Measurements from ENCODE around the gene ASIC2. TPM values are rescaled to one million over a fixed set of nuclear protein-coding genes. Genes with fewer than 3 reads are reported as not detected.

ASIC2 gene
- total and polyA plus RNA-seq, 12 donors = not detected

DNA sequence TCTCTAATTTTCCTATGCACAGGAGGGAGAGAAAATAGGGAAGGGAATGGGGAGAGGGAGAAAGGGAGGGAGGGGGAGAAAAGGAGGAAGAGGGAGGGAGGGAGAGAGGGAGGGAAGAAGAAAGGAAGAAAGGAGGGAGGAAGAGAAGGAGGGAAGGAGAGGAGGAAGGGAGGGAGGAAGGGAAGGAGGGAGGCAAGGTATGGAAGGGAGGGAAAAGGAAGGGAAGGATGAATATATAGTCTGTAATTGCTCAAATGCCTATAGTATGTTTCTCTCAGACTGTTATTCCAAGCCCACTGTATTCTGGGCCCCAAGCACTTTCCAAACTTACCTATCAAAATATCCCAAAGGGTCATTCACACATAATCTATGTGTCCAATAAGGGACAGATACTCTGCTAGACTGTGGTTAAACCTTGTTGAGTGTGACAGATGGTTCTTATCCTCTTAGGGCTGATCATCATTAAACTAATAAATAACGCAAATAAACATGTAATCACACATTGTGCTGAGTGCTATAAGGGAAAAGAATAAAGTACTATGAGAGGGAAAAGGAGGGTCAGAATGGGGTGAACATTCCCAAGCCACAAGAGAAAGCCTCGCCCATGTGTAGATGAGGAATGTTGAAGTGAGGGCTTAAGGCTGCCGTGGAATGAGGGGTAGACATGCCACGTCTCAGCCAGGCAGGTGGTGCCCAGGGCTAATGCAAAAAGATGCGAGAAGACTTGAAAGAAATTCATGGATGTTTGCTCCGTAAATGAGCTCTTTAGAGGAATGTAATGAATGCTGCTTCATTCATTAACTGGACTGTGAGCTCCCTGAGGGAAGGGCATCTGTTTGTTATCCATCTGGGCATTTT is 30.6 kb downstream of the ASIC2 start:
- WGBS, 2 donors = 68 to 72% methylated on average over 6 of the region's 6 CpGs
- Histone ChIP-seq H3K4me1 (no peaks in the 10 kb centered on the region), H3K36me3 (no peaks in the 10 kb centered on the region), H3K27ac (no peak overlapping the region), H3K4me3 (no peak overlapping the region), H3K27me3 (peaks cover 0 to 53% (median 20%) of the 10 kb centered on the region in 7 donors), H3K9me3 (no peaks in the 10 kb centered on the region)
- TF ChIP-seq, protein P1, sequence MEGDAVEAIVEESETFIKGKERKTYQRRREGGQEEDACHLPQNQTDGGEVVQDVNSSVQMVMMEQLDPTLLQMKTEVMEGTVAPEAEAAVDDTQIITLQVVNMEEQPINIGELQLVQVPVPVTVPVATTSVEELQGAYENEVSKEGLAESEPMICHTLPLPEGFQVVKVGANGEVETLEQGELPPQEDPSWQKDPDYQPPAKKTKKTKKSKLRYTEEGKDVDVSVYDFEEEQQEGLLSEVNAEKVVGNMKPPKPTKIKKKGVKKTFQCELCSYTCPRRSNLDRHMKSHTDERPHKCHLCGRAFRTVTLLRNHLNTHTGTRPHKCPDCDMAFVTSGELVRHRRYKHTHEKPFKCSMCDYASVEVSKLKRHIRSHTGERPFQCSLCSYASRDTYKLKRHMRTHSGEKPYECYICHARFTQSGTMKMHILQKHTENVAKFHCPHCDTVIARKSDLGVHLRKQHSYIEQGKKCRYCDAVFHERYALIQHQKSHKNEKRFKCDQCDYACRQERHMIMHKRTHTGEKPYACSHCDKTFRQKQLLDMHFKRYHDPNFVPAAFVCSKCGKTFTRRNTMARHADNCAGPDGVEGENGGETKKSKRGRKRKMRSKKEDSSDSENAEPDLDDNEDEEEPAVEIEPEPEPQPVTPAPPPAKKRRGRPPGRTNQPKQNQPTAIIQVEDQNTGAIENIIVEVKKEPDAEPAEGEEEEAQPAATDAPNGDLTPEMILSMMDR (IDR thresholded peaks at IDR 0.05) = no peak
- intact Hi-C loops (cut with DNase I) = no loop called here
- ATAC-seq (no peak), DNase-seq (no peak)

- peaks cover 0 to 60% (median 24%) of the 10 kb centered on the region in 7 donors for H3K27me3 ChIP-seq
- H3K9me3 ChIP-seq = no peaks in the 10 kb centered on the region
- H3K36me3 ChIP-seq = no peaks in the 10 kb centered on the region
- TF ChIP-seq, protein P1 (IDR thresholded peaks at IDR 0.05) = no peak
- no peak for ATAC-seq
- intact Hi-C loops (cut with DNase I) = no loop called here
- DNase-seq = no peak
- no peak overlapping the region for H3K27ac ChIP-seq
- WGBS, 2 donors = 69 to 74% methylated on average over 10 of the region's 10 CpGs
- no peak overlapping the region for H3K4me3 ChIP-seq
- no peaks in the 10 kb centered on the region for H3K4me1 ChIP-seq
Measured at GRCh38 chr17:33261820-33262219, 31.3 kb downstream of the ASIC2 start.

- TF ChIP-seq, protein P1 (IDR thresholded peaks at IDR 0.05) = no peak
- Histone ChIP-seq H3K4me1 (no peaks in the 10 kb centered on the region), H3K27ac (no peak overlapping the region), H3K36me3 (no peaks in the 10 kb centered on the region), H3K9me3 (no peaks in the 10 kb centered on the region), H3K27me3 (peaks cover 0 to 65% (median 30%) of the 10 kb centered on the region in 7 donors), H3K4me3 (no peak overlapping the region)
- 47 to 57% methylated on average over 10 of the region's 10 CpGs for WGBS, 2 donors
- DNase-seq (no peak), ATAC-seq (no peak)
- intact Hi-C loops (cut with DNase I) = no loop called here
Measured at GRCh38 chr17:33260638-33261037, 32.5 kb downstream of the ASIC2 start.

- no peaks in the 10 kb centered on the region for H3K36me3 ChIP-seq
- TF ChIP-seq, protein P1 (IDR thresholded peaks at IDR 0.05) = no peak
- H3K4me3 ChIP-seq = no peak overlapping the region
- no peaks in the 10 kb centered on the region for H3K4me1 ChIP-seq
- no peak overlapping the region for H3K27ac ChIP-seq
- ATAC-seq (no peak), DNase-seq (no peak)
- peaks cover 0 to 63% (median 33%) of the 10 kb centered on the region in 7 donors for H3K27me3 ChIP-seq
- WGBS, 2 donors = 62 to 65% methylated on average over 3 of the region's 3 CpGs
- H3K9me3 ChIP-seq = no peaks in the 10 kb centered on the region
- intact Hi-C loops (cut with DNase I) = no loop called here
Measured at GRCh38 chr17:33258296-33258695, 34.8 kb downstream of the ASIC2 start.
